DOHH2 (cell line): ENCODE measurements around the gene MPZ.
A peak's percentile ranks its signal among the peaks of the same experiment; 100 is the strongest.

Experiments
- H3F3A ChIP-seq: fragments of 200-600 bp; sonication (generic), shearing (Covaris generic); 2 replicates; pipeline ENCODE4 v1.6.0; 2016; ENCODE audit warnings: antibody characterized with exemption, mild to moderate bottlenecking; ENCODE audit not compliant: control insufficient read depth, insufficient read depth
- H3K27ac ChIP-seq: fragments of 200-600 bp; sonication (generic); 2 replicates; pipeline ENCODE4 v1.5.1; 2014; ENCODE audit warnings: low read depth, mild to moderate bottlenecking, low read length, moderate library complexity
- H3K27me3 ChIP-seq: fragments of 200-600 bp; sonication (generic); 2 replicates; pipeline ENCODE4 v1.6.1; 2014; ENCODE audit warnings: mild to moderate bottlenecking, low read length, mixed read lengths; ENCODE audit not compliant: control insufficient read depth
- H3K36me3 ChIP-seq: fragments of 200-600 bp; sonication (generic); 2 replicates; pipeline ENCODE4 v1.6.1; 2014; ENCODE audit warnings: mild to moderate bottlenecking, low read length, moderate library complexity, mixed read lengths; ENCODE audit not compliant: control insufficient read depth
- H3K4me1 ChIP-seq: fragments of 200-600 bp; sonication (generic); 2 replicates; pipeline ENCODE4 v1.6.1; 2014; ENCODE audit warnings: mild to moderate bottlenecking, low read length, mixed read lengths; ENCODE audit not compliant: control insufficient read depth
- H3K4me2 ChIP-seq: fragments of 200-600 bp; sonication (generic); 2 replicates; pipeline ENCODE4 v1.6.0; 2014; ENCODE audit warnings: mild to moderate bottlenecking, low read length, moderate library complexity
- H3K4me3 ChIP-seq: fragments of 200-600 bp; sonication (generic); 2 replicates; pipeline ENCODE4 v1.5.1; 2014; ENCODE audit warnings: mild to moderate bottlenecking, low read length, mixed read lengths
- H3K79me2 ChIP-seq: fragments of 200-600 bp; sonication (generic); 2 replicates; pipeline ENCODE4 v1.6.1; 2014; ENCODE audit warnings: mild to moderate bottlenecking, low read length, mixed read lengths; ENCODE audit not compliant: control insufficient read depth
- H3K9me2 ChIP-seq: fragments of 200-600 bp; sonication (generic); replicated peaks from 2 replicates; pipeline ENCODE4 v1.6.1; 2014; ENCODE audit warnings: mild to moderate bottlenecking, low read length, mixed read lengths; ENCODE audit not compliant: control insufficient read depth
- H3K9me3 ChIP-seq: fragments of 200-600 bp; sonication (generic); 2 replicates; pipeline ENCODE4 v1.6.1; 2014; ENCODE audit warnings: antibody characterized with exemption, low read length, mixed read lengths; ENCODE audit not compliant: control insufficient read depth, insufficient read depth
- H4K20me1 ChIP-seq: fragments of 200-600 bp; sonication (generic); 2 replicates; pipeline ENCODE4 v1.6.0; 2014; ENCODE audit warnings: low read depth, mild to moderate bottlenecking, antibody characterized with exemption, low read length, moderate library complexity; ENCODE audit not compliant: control insufficient read depth, insufficient read depth
- EZH2phosphoT487 ChIP-seq: fragments of 200-600 bp; sonication (generic); IDR thresholded peaks from 2 replicates; pipeline ENCODE4 v1.6.1; 2017; ENCODE audit warnings: borderline replicate concordance, mild to moderate bottlenecking, antibody characterized with exemption, low read length, moderate library complexity, mixed read lengths
- TF ChIP-seq, protein P1 (sequence below): fragments of 200-600 bp; sonication (generic); IDR thresholded peaks from one replicate; pipeline ENCODE4 v1.5.1; 2014; ENCODE audit warnings: antibody characterized with exemption, mild to moderate bottlenecking, low read depth, low read length; ENCODE audit not compliant: poor library complexity, severe bottlenecking

The MPZ gene

DNA sequence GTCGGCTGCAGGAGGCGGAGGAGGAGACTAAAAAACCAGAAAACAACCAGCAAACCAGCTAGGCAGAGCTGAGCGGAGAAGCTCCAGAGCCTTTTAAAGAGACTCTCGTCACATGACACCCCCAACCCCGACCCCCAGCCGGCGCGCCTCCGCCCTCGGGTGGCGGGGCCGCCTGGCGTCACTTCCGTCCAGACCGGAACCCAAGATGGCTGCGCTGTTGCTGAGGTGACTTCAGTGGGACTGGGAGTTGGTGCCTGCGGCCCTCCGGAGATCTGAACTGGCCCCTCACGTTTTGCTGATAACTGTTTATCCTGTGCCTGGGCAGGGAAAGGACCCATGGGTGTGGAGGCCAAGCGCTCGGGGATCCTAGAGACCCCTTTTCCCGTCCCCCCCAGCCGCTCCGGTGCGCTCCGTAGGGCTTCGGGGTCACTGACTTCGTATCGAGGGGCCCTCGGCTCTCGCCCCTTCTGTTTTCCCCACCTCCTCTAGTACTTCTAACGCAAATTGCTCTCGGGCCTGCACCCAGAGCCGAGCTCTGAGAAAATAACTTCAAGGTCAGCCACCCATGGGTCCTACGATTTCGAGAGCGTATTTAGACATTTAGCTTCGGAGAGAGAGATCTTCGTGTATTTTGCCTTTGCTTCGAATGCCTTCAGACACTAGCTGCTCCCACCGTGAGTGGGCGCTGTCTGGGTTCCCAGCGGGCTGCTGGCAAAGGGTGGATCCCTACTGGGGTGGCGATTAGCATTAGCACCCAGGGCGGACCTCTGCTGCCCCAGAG lies 4.6 kb upstream of the MPZ start, which contains the start of gene SDHC:
Gene SDHC, plus strand, starts transcription at position 181 of the 781 bp plus-strand sequence. Its CDS starts 25 bp downstream, at position 206.
- peaks cover 3% of the 10 kb centered on the region; the same call in 1 of the 2 replicates for H3K36me3 ChIP-seq
- H3K4me3 ChIP-seq, result peak within 1 kb of the TSS; percentile 93
- peaks cover 20% of the 10 kb centered on the region for H3K4me1 ChIP-seq
- H3F3A ChIP-seq, result peaks cover 5% of the 10 kb centered on the region; the same call in 1 of the 2 replicates
- no peaks in the 10 kb centered on the region for H3K9me2 ChIP-seq
- no peaks in the 10 kb centered on the region for H3K27me3 ChIP-seq
- H3K9me3 ChIP-seq, result no peaks in the 10 kb centered on the region
- peaks cover 31% of the 10 kb centered on the region for H3K79me2 ChIP-seq
- H3K27ac ChIP-seq, result peak within 1 kb of the TSS; percentile 41
- TF ChIP-seq, protein P1, sequence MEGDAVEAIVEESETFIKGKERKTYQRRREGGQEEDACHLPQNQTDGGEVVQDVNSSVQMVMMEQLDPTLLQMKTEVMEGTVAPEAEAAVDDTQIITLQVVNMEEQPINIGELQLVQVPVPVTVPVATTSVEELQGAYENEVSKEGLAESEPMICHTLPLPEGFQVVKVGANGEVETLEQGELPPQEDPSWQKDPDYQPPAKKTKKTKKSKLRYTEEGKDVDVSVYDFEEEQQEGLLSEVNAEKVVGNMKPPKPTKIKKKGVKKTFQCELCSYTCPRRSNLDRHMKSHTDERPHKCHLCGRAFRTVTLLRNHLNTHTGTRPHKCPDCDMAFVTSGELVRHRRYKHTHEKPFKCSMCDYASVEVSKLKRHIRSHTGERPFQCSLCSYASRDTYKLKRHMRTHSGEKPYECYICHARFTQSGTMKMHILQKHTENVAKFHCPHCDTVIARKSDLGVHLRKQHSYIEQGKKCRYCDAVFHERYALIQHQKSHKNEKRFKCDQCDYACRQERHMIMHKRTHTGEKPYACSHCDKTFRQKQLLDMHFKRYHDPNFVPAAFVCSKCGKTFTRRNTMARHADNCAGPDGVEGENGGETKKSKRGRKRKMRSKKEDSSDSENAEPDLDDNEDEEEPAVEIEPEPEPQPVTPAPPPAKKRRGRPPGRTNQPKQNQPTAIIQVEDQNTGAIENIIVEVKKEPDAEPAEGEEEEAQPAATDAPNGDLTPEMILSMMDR, result peak; percentile 57
- no peak for TF ChIP-seq EZH2phosphoT487
- H3K4me2 ChIP-seq, result peak within 1 kb of the TSS; percentile 98
- no peaks in the 10 kb centered on the region for H4K20me1 ChIP-seq

DNA sequence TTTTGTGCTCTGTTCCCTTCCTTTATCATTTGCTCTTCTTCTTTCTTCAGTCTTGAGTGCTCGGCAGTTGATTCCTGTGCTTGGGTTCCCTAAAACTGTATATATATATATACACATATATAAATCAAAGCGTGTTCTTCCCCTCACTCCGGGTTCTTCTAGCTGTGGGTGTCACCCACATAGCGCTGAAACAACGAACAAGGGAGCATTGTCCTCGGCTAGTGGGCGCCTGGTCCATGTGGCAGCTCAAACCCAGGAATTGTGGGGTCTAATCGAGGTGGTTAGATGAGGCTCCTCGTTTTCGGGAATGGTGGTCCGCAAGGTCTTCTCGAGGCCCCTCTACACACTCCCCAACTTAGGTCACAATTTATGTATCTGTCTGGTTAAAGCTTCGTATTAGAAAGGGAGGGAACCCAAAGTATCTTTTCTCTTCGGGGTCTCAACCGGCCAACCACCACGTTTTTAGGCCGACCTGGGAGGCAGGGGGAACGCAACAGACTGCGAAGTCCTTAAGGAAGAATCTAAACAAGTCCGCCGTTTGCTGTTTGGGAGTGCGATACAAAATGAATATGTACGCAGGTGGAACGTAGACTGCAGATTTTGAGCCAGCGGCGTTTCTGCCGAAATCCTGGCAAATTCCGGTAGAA lies 3.9 kb upstream of the MPZ start:
- Histone ChIP-seq H3K27ac (peak overlapping the region; percentile 41), H3K27me3 (0 out of 2 replicates have a peak, but pooled peaks cover 3% of the 10 kb centered on the region), H3K9me3 (no peaks in the 10 kb centered on the region), H3K79me2 (peaks cover 31% of the 10 kb centered on the region), H3K4me3 (peak overlapping the region; percentile 93), H3K36me3 (0 out of 2 replicates have a peak, but pooled peaks cover 3% of the 10 kb centered on the region), H3F3A (peaks cover 5% of the 10 kb centered on the region; the same call in 1 of the 2 replicates), H3K9me2 (no peaks in the 10 kb centered on the region), H4K20me1 (no peaks in the 10 kb centered on the region), H3K4me1 (peaks cover 20% of the 10 kb centered on the region), H3K4me2 (peak overlapping the region; percentile 98)
- TF ChIP-seq EZH2phosphoT487, result no peak

DNA sequence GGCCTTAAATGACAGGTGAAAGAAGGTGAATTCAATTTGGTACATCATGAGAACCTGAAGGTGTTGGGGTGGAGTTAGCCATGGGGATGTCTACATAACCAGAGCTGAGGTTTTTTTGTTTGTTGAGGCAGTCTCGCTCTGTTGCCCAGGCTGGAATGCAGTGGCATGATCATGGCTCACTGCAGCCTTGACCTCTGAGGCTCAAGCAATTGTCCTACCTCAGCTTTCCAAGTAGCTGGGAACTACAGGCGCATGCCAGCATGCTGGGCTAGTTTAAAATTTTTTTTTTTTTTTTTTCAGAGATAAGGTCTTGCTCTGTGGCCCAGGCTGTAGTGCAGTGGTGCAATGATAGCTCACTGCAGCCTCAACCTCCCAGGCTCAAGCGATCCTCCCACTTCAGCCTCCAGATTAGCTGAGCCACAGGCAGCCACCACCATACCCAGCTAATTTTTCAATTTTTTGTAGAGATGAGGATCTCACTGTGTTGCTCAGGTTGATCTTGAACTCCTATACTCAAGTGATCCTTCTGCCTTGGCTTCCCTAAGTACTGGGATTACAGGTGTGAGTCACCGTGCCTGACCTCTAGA lies 1.9 kb upstream of the MPZ start:
- no peaks in the 10 kb centered on the region for H4K20me1 ChIP-seq
- peaks cover 18% of the 10 kb centered on the region for H3F3A ChIP-seq
- no peak overlapping the region for H3K4me3 ChIP-seq
- H3K79me2 ChIP-seq, result peaks cover 25% of the 10 kb centered on the region
- TF ChIP-seq EZH2phosphoT487, result no peak
- TF ChIP-seq, protein P1, result no peak
- H3K36me3 ChIP-seq, result 0 out of 2 replicates have a peak, but pooled peaks cover 3% of the 10 kb centered on the region
- H3K4me1 ChIP-seq, result peaks cover 29% of the 10 kb centered on the region
- H3K27ac ChIP-seq, result no peak overlapping the region
- no peaks in the 10 kb centered on the region for H3K9me3 ChIP-seq
- 0 out of 2 replicates have a peak, but pooled peaks cover 5% of the 10 kb centered on the region for H3K27me3 ChIP-seq
- H3K4me2 ChIP-seq, result no peak overlapping the region
- H3K9me2 ChIP-seq, result no peaks in the 10 kb centered on the region
